Endometrium (tissue), 2 donors: Measurements from ENCODE around the gene OGT.
"Not testable (repeated sequence)": the region's sequence is repeated elsewhere in the genome, so short reads cannot be mapped to it uniquely, and the experiment has no call there.

Source experiments
- FAIRE-seq: peaks from 2 replicates; lab custom pipeline; 2012; peaks lifted over from hg19 to GRCh38; lab: Jason Lieb, UNC
- donor health status: control.
- donor health status: control.

Gene OGT

GRCh38 chrX:71586929-71587328, 54.0 kb downstream of the OGT start:
- FAIRE-seq, result no peak

DNA sequence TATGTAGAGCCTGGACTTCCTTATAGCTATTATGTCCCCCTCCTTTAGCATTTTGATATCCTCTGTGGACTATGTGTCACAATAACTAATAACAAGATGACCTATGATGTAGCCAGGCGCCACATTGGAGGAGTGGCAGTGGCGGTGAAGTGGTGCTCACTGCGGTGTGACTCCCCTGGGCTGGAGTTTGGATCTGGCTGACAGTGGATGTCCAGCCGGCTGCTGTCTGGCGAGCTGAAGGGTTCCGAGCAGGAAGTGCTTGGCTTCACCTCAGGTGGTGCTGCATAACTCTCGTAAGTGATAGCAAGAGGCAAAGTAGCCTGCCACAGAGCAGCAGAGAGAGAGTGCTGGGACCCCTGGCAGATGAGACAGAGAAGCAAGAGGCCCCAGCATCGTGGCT, 60.3 kb downstream of the OGT start:
- not testable (repeated sequence) for FAIRE-seq

DNA sequence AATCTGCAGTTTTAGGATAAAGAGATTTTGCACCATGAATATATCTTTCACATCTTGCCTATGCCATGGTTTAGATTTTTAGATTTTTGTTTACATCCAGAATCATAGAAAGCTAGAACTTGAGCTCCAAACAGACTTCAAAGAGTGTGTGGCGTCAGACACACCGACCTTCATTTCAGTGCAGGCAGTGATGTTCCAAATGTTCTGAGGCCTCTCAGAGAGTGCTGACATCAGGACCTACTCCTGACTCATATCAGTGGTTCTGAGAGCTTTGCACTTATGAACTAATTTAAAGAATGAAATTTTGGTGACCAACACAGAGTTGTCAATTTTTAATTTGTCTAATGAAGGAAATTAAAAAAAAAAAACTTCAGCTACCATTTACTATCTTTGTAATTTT, 67.1 kb downstream of the OGT start:
- FAIRE-seq, result no peak

- FAIRE-seq, result no peak
These were observed 70.7 kb downstream of the OGT start for GRCh38 chrX:71603618-71604017.

- FAIRE-seq, result no peak
These were observed 71.2 kb downstream of the OGT start for GRCh38 chrX:71604141-71604540.

- no peak for FAIRE-seq
These were observed 72.1 kb downstream of the OGT start for GRCh38 chrX:71604796-71605568.

DNA sequence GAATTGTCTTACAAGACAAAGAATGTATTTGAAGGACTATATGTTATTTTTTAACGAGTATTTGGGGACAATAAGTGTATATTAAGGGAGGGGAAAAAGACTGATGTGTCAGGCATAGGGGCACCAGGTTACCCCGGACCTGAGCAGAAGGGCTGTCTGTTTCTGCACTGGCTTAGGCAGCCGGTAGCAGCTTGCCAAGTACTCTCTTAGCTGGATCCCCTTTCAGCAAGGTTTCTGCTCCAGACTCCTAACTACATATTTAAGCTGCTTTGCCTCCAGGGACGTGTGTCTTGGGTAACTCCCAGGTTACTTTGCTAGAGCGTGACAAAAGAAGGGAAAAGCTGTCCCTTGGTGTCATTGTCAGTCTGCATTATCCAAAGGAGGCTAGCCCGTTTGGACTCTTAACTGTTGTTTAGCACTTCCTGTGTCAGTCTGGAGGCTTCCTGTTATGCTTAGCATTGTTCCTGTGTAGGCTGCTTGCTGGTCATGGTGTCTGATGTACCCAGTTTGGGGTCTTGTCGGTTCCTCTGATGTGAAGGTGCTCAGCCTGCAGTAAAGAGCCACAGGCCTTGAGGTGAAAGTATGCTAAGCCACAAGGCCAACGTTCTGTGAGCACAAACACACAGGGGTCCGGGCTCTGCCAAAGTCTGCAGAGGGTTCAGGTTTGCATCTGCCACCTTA, 73.8 kb downstream of the OGT start:
- no peak for FAIRE-seq

DNA sequence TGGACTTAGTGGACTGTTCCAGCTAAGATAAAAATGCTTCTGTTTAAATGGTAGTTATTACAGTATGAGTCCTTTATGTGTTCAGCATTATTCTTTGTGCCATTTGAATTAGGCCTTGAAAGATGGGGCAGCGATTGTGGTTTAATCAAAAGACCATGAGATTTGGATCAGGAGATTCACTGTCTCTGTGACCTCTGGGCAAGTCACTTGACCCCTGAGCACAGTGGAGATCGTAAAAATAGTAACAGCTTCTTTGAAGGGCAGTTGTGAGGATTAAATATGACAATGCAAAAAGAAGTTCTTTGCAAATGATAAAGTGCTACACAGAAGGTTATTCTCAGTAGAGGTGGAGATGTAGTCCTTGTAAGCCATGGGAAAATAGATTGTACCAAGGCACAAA, 74.6 kb downstream of the OGT start:
- FAIRE-seq, result no peak

DNA sequence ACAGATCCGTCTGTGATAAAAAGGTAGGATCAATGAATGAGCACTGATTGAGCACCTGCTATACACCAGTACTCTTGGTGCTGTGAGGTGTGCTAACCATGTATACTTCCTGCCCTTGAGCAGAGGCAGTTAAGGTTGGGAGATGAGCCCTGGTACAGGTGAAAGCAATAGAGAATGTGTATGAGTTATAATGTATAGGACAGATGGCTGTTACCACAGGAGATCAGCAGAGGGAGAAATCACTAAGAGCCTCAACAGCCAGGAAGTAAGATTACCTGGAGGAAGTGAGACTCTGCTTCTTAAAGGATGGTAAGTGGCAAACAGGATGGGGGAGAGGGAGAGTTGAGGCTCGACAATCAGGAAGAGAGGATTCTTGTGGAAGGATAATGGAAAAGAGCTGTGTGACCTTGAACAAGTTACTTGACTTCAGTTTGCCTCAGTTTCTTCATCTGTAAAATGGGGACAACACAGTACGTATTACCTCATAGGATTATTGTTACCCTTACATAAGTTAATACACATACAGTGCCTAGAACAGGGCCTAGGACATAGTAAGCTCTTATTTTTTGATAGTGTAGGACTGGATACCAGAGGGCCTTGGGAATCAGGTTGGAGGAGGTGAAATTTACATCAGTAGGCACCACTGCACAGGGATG, 76.3 kb downstream of the OGT start:
- no peak for FAIRE-seq

GRCh38 chrX:71611736-71612135, 78.8 kb downstream of the OGT start:
- FAIRE-seq, result not testable (repeated sequence)

- FAIRE-seq, result no peak
These were observed 79.4 kb downstream of the OGT start for GRCh38 chrX:71612256-71612655.

DNA sequence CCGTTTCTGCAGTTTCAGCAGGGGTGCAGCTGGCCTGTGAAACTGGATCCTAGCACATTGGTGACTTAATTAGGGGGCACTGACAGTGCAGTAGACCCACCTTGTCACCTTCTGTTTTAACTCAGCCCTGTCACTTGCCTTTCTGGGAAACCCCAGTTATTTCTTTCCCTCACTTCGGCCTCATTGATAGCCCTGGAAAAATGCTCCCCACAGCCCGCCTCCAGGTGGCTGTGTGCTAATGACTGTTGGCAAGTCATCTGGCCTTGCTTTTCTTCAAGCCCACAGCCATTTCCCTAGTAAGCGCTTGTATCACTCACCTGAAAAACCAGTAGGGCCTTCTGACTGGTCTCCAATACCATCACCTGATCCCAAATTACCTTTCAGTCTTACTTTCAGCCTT, 82.2 kb downstream of the OGT start:
- FAIRE-seq, result no peak

- no peak for FAIRE-seq
These were observed 83.0 kb downstream of the OGT start for GRCh38 chrX:71615954-71616353.

- no peak for FAIRE-seq
These were observed 84.0 kb downstream of the OGT start for GRCh38 chrX:71616672-71617529.

- FAIRE-seq, result no peak
These were observed 84.8 kb downstream of the OGT start for GRCh38 chrX:71617742-71618141.

GRCh38 chrX:71618303-71618721, 85.4 kb downstream of the OGT start, which contains the start of gene CXCR3:
TSS of gene CXCR3 (minus strand) at chrX:71618511. CDS start at chrX:71618449, 62 bp downstream.
- FAIRE-seq, result no peak

DNA sequence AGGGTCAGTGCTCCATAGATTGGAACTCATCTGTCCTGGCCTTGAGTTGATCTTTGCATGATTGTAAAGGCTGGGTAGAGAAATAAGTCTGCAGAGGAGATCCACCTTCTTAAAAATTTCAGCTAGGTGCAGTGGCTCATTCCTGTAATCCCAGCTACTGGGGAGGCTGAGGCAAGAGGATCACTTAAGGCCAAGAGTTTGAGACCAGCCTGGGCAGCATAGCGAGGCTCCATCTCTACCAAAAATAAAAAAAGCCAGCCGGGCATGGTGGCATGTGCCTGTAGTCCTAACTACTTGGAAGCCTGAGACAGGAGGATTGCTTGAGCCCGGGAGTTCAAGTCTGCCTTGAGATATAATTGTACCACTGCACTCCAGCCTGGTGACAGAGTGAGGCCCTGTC, 85.9 kb downstream of the OGT start:
- FAIRE-seq, result no peak

DNA sequence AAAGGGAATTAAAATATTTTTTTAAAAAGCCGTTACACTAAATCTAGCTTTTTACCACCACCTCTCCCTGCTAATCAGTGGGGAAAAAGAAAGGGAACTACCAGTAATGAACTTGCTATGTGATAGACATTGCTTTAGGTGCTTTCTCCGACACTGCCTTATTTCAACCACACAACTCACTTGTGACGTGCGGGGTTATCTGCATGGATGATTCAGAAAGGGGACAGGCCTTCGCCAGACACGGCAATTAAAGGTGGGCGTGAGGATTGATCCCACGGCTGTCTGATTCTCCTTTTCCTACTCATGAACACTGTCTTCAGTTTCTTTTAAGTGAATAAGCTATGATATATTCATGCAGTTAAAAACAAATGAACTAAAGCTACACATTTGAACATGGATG, 86.3 kb downstream of the OGT start:
- no peak for FAIRE-seq

- FAIRE-seq, result no peak
These were observed 87.1 kb downstream of the OGT start for GRCh38 chrX:71619986-71620385.

DNA sequence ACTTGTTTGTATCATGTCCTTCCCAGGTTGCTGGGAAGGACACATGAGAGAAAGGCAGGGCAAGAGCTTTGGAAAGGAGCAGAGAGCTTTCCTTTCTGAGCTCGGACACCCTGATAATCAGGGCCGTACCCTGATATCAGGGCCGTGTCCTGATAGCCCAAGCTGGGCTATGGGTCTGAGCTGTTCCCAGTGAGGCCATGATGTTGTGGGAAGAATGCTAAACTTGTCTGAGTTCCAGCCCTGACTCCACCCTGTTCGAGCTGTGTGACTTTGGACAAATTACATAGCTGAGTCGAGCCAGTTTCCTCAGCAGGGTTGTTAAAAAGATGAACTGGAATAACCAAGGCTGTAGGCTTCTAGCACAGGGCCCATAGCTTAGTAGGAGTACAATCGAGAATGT, 88.7 kb downstream of the OGT start:
- no peak for FAIRE-seq

DNA sequence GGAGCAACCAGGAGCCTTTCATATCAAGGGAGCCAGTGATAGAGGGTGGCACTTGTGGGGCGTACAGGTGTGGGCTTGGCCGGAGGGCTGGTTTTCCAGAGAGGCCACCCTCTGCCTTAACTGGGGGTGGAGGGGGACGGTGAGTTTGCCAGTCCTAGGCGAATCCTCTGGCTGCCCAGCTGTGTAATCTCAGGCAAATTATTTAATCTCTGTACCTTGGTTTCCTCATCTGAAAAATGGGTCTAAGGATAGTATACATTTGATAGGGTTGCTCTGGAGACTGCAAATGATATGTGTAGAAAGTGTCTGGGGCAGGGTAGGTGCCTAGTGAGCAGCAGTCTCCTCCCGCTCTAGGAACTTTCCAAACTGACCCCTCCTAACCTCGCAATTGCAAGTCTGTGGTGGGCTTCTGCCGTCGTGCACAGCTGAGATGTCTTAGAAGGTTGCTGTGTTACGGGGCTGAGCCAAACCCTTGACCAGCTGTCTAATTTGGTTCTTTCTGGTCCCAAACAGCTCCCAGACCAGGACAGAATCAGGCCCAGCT, 89.2 kb downstream of the OGT start:
- no peak for FAIRE-seq
